SU-DHL-6 (cell line): ENCODE data around the gene MMEL1.

Source experiments
- EZH2phosphoT487 ChIP-seq: fragments of 200-600 bp; sonication (generic), shearing (Covaris generic); conservative IDR thresholded peaks from 2 replicates; pipeline ENCODE4 v1.6.1; 2018; ENCODE audit warnings: mild to moderate bottlenecking, antibody characterized with exemption, low read length, moderate library complexity, mixed read lengths
- TF ChIP-seq, protein P1 (sequence below): fragments of 200-600 bp; sonication (generic); IDR thresholded peaks from one replicate; pipeline ENCODE4 v1.5.1; 2017; ENCODE audit warnings: antibody characterized with exemption, mild to moderate bottlenecking, low read length, moderate library complexity; ENCODE audit not compliant: insufficient read depth, poor library complexity, severe bottlenecking

DNA sequence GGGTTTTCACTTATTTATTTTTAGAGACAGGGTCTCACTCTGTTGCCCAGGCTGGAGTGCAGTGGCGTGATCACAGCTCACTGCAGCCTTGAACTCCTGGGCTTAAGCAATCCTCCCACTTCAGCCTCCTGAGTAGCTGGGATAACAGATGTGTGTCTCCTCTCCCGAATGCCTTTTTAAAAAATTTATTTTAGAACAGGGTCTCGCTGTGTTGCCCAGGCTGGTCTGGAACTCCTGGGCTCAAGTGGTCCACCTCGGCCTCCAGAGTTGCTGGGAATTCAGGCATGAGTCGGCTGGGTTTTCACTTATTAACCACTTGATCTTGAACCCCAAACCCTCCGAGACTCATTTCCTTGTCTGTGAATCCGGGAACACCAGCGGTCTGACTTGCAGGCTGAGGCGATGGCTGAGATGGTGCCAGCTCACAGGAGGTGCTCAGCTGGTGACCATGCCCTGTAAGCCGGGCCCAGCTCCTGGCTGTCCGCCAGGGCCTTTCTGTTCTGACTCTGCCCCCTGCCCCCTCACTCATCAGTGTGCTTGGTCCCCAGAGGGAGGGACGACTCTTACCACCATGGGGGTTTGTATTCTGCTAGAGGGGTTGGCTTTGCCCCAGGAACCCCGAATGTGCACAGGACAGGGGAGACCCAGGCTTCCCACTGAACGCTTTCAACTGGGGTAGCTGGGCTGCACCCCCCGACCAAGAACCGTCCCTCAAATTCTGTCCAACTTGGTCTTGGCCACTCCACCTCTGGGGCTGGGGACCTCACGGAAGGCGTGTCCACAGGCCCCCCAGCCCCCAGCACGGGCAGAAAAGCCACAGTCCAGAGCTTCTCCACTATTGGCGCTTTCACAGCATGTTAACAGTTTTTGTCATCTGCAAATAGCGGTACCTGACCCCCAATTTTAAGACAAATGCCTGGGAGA, 22.5 kb downstream of the MMEL1 start:
- TF ChIP-seq, protein P1, sequence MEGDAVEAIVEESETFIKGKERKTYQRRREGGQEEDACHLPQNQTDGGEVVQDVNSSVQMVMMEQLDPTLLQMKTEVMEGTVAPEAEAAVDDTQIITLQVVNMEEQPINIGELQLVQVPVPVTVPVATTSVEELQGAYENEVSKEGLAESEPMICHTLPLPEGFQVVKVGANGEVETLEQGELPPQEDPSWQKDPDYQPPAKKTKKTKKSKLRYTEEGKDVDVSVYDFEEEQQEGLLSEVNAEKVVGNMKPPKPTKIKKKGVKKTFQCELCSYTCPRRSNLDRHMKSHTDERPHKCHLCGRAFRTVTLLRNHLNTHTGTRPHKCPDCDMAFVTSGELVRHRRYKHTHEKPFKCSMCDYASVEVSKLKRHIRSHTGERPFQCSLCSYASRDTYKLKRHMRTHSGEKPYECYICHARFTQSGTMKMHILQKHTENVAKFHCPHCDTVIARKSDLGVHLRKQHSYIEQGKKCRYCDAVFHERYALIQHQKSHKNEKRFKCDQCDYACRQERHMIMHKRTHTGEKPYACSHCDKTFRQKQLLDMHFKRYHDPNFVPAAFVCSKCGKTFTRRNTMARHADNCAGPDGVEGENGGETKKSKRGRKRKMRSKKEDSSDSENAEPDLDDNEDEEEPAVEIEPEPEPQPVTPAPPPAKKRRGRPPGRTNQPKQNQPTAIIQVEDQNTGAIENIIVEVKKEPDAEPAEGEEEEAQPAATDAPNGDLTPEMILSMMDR: no peak
- no peak for TF ChIP-seq EZH2phosphoT487
